NCI-H128 (cell line): ENCODE results near the gene METTL9.
"Not testable (repeated sequence)": the region's sequence is repeated elsewhere in the genome, so short reads cannot be mapped to it uniquely, and the experiment has no call there.

Source experiments
- DNase-seq: peaks from one replicate; lab custom pipeline; 2025; ENCODE audit not compliant: unreplicated experiment; lab: John Stamatoyannopoulos, UW

METTL9 gene

GRCh38 chr16:21610006-21610544 lies 10.7 kb downstream of the METTL9 start:
- no peak for DNase-seq

DNA sequence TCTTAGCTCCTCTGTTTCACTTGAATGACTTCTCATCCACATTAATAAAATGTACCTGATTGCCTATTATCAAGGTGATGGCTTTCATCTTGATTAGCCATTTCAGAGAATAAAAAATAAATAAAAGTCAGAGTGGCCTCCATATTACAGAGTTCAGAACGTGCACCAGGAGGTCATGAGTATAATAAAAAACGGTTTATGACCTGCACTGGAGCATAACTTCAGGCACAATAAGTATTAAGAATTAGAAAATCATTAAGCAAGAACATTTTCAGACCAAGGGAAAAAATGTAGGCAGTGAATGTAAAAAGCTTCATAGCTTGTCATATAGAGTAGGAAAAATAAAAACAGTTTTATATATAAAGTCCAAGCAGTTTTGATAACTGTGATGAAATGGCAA lies 11.4 kb downstream of the METTL9 start:
- no peak for DNase-seq

- DNase-seq: no peak
Measured at GRCh38 chr16:21611198-21611555, 11.8 kb downstream of the METTL9 start.

- no peak for DNase-seq
Measured at GRCh38 chr16:21611556-21612384, 12.4 kb downstream of the METTL9 start.

- no peak for DNase-seq
Measured at GRCh38 chr16:21613361-21613760, 14.0 kb downstream of the METTL9 start.

GRCh38 chr16:21613781-21614180 lies 14.4 kb downstream of the METTL9 start:
- no peak for DNase-seq

- DNase-seq: no peak
Measured at GRCh38 chr16:21614896-21615295, 15.5 kb downstream of the METTL9 start.

DNA sequence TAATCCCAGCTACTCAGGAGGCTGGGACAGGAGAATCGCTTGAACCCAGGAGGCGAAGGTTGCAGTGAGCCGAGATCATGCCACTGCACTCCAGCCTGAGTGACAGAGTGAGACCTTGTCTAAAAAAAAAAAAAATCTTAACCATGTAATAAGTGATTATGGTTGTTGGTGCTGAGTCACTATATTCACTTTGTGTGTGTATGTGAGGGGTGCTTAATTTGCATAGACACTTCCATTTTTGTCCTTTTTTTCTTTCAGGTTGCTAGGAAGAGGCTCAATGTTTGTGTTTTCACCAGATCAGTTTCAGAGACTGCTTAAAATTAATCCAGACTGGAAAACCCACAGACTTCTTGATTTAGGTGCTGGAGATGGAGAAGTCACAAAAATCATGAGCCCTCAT lies 18.2 kb downstream of the METTL9 start:
- no peak for DNase-seq

DNA sequence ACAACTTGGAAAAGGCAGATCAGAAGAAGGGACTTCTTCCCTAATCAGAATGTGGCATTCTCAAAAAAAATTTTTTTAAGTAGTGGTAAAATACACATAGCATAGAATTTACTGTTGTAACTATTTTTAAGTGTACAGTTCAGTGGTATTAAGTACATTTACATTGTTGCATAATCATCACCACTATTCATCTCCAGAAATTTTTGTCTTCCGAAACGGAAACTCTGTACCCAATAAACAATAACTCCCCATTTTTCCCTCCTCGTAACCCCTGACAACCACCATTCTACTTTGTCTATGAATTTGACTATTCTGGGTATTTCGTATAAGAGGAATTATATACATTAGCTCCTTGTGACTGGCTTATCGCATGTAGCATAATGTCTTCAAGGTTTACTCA lies 18.9 kb downstream of the METTL9 start:
- no peak for DNase-seq

DNA sequence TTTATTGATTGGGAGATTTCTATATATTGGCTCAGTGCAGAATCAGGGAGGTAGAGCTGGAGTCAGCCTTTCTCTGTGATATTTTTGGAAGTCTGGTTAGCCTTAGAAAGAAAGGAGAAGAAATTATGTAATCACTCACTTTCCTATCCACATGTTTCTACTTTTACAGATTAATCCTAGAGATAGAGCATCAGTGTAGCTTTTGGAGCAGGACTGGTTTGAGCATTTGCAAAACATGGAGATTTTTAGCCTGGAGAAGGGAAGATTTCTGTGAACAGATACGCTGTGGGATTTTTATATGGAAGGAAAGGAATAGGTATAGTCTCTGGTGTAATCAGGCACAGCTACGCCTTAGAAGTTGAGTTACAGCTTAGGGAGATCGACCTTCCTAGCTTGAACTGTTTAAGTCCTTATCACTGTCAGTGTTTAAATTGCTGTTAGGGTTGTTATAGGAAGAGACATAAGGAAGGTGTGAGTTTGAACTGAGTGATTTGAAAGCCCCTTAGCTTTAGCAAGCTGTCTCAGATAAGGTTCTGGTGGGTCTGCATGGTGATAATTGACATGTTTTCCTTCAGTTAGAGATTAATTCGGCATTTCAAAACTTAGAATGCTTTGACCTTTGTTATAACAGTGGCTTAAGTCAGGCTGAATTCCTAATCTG lies 20.5 kb downstream of the METTL9 start:
- no peak for DNase-seq

DNA sequence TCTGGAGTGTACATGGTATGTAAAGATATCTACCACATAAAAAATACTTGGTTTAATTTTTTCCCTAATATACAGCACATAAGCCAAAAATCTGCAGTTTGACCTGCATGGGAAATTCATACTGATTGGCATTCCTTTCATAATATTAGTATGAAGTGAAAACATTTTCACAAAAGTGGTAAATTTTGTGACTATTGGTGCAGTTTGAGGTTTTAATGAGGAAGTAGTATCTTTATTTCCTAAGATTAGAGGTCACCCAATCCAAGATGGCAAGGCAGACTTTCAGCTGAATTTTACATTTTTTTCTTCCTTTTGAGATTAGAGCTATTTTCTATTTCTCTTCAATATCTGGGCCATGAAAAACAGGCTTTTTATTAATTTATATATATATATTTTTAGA lies 21.2 kb downstream of the METTL9 start:
- DNase-seq: no peak

GRCh38 chr16:21622545-21622944 lies 23.2 kb downstream of the METTL9 start:
- DNase-seq: no peak

DNA sequence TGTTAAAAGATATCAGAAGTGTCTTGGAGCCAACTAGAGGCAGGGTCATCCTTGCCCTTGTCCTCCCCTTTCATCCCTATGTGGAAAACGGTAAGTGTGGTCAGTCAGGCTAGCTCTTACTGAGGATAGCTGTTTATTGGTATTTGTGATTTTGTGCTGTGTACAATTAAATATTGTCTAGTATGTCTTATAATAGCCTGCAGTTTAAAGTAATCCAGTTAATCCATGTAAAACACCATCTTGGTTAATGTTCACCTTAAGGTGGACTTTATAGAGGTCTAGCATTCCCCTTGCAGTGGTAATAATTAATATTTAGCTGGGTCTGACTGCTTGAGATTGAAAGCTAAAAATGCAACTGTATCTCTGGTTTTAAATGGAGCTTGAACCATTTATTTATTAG lies 25.6 kb downstream of the METTL9 start:
- no peak for DNase-seq

- DNase-seq: no peak
Measured at GRCh38 chr16:21626659-21627277, 27.4 kb downstream of the METTL9 start.

- no peak for DNase-seq
Measured at GRCh38 chr16:21628121-21628726, 28.8 kb downstream of the METTL9 start.

GRCh38 chr16:21628772-21629171 lies 29.4 kb downstream of the METTL9 start:
- no peak for DNase-seq

DNA sequence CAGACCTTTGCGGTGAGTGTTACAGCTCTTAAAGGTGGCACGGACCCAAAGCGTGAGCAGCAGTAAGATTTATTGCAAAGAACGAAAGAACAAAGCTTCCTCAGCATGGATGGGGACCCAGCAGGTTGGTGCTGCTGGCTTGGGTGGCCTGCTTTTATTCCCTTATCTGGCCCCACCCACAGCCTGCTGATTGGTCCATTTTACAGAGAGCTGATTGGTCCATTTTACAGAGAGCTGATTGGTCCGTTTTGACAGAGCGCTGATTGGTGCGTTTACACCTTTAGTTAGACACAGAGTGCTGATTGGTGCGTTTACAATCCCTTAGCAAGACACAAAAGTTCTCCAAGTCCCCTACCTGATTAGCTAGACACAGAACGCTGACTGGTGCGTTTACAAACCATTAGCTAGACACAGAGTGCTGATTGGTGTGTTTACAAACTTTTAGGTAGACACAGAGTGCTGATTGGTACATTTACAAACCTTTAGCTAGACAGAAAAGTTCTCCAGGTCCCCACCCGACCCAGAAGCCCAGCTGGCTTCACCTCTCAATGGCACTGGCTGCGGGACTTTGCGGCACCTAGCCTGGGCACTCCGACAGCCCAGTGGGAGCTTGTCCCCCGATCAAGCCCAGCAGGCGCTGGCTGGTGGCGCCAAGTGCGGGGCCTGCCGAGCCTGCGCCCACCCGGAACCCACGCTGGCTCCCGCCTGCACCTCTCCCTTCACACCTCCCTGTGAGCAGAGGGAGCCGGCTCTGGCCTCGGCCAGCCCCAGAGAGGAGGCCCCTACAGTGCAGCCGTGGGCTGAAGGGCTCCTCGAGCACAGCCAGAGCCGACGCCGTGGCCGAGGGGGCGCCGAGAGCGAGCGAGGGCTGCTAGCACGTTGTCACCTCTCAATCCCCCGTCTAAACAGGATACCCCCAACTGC lies 30.5 kb downstream of the METTL9 start:
- not testable (repeated sequence) for DNase-seq

GRCh38 chr16:21630866-21631265 lies 31.5 kb downstream of the METTL9 start:
- DNase-seq: not testable (repeated sequence)

- DNase-seq: not testable (repeated sequence)
Measured at GRCh38 chr16:21631376-21631775, 32.0 kb downstream of the METTL9 start.

DNA sequence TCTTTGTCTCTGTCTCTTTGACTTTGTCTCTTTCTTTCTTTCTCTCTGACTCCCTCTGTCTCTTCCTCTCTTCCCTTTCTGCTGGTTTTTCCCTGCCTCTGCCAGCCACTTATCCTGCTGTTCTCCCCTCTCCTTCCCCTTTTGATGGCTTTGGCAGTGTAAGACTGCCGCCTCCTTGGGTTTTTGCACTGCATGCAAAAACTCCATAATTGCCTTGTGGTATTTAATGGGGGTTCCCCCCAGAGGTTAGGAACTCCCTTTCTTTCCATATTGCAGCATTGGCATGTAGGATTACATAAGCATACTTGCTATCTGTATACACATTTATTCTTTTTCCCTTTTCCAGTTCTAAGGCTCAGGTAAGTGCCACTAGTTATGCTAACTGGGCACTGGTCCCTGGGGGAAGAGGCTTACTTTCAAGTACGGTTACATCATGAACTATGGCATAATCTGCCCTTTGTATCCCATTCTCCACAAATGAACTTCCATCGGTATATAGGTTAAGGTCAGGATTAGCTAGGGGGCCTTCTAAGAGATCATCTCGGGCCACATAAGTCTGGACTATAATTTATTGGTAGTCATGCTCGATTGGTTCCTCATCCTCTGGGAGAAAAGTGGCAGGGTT lies 32.7 kb downstream of the METTL9 start:
- not testable (repeated sequence) for DNase-seq
